Panc1 (cell line): ENCODE results near the gene SLC5A11. TPM values are rescaled to one million over a fixed set of nuclear protein-coding genes. Genes with fewer than 3 reads are reported as not detected.
A peak's percentile ranks its signal among the peaks of the same experiment; 100 is the strongest.
"Not testable (repeated sequence)": the region's sequence is repeated elsewhere in the genome, so short reads cannot be mapped to it uniquely, and the experiment has no call there.

Experiments
- ATAC-seq: fragments of 200-7000 bp; cut with Tn5 transposase; 2 replicates; pipeline ENCODE4 v1.9.1; 2020; ENCODE audit warnings: mild to moderate bottlenecking, moderate library complexity
- BruUV-seq: library from RNA; stranded (reverse); fragments of 400-500 nt; replicated peaks from 2 replicates; lab custom pipeline; 2021; lab: Mats Ljungman, UMichigan
- CTCF ChIA-PET: fragments of 300-600 bp; sonication (Branson Sonifier 250); formaldehyde crosslinking; loops from one replicate; lab custom pipeline; 2022; ENCODE audit warnings: antibody characterized with exemption; lab: Charles Lee
- POLR2A ChIA-PET: fragments of 300-600 bp; sonication (Branson Sonifier 250); formaldehyde crosslinking; loops from one replicate; lab custom pipeline; 2022; ENCODE audit warnings: antibody characterized with exemption; lab: Charles Lee
- DNase-seq: peaks from one replicate; pipeline ENCODE4 v3.0.0-alpha.2; 2010; ENCODE audit warnings: low read depth, low spot score
- H3K27ac ChIP-seq: 2 replicates; pipeline ENCODE4 v1.5.1; 2011; ENCODE audit warnings: mild to moderate bottlenecking, low read length, inconsistent platforms
- H3K27me3 ChIP-seq: fragments of 200-500 bp; sonication (Bioruptor generic); 2 replicates; pipeline ENCODE4 v1.6.0; 2014; ENCODE audit warnings: low read length, inconsistent platforms; ENCODE audit not compliant: control insufficient read depth, insufficient read depth
- H3K36me3 ChIP-seq: fragments of 200-500 bp; sonication (Bioruptor generic); 2 replicates; pipeline ENCODE4 v1.5.1; 2014; ENCODE audit warnings: inconsistent platforms, mild to moderate bottlenecking, low read length, moderate library complexity; ENCODE audit not compliant: control insufficient read depth, insufficient read depth
- H3K4me1 ChIP-seq: 2 replicates; pipeline ENCODE4 v1.5.1; 2011; ENCODE audit warnings: inconsistent platforms, mild to moderate bottlenecking, low read length, moderate library complexity; ENCODE audit not compliant: control insufficient read depth, insufficient read depth
- H3K4me3 ChIP-seq, 2 experiments: 2 replicates each; pipeline ENCODE4 v1.5.1; 2011 to 2012; ENCODE audit warnings: low read depth in 2 of 2, low read length in 2 of 2, mild to moderate bottlenecking in 2 of 2, inconsistent platforms in 1 of 2, moderate library complexity in 1 of 2
- H3K9me3 ChIP-seq: fragments of 200-500 bp; sonication (Bioruptor generic); 2 replicates; pipeline ENCODE4 v1.5.1; 2014; ENCODE audit warnings: low read depth, mild to moderate bottlenecking, inconsistent platforms, low read length, moderate library complexity; ENCODE audit not compliant: control insufficient read depth, insufficient read depth
- CTCF ChIP-seq: fragments of 450-650 bp; IDR thresholded peaks from 2 replicates; pipeline ENCODE4 v1.5.1; 2017; ENCODE audit warnings: mild to moderate bottlenecking
- POLR2AphosphoS5 ChIP-seq: IDR thresholded peaks from 2 replicates; pipeline ENCODE4 v1.6.1; 2012; ENCODE audit warnings: mild to moderate bottlenecking, low read depth, low read length, moderate library complexity
- SIN3A ChIP-seq: IDR thresholded peaks from 2 replicates; pipeline ENCODE4 v1.6.1; 2012; ENCODE audit warnings: low read depth, mild to moderate bottlenecking, low read length, moderate library complexity, borderline replicate concordance; ENCODE audit not compliant: insufficient read depth
- TCF7L2 ChIP-seq: IDR thresholded peaks from 2 replicates; pipeline ENCODE4 v1.6.1; 2011; ENCODE audit warnings: mild to moderate bottlenecking, low read depth, low read length, inconsistent platforms
- in situ Hi-C: cut with HindIII; loops from 2 replicates; pipeline ENCODE4 v1.10.0; 2016; ENCODE audit warnings: low sequenced_read_pairs, low pct_unique_long_range_greater_than_20kb
- intact Hi-C: fragments of 100-400 bp; cut with micrococcal nuclease; formaldehyde crosslinking; loops from one replicate; pipeline ENCODE4 v1.10.0; 2022; ENCODE audit not compliant: unreplicated experiment
- total RNA-seq: library from RNA; stranded (reverse); gene quantifications from one replicate; pipeline ENCODE4 v1.2.1, GENCODE V29; 2021; ENCODE audit not compliant: unreplicated experiment
- TF ChIP-seq, protein P1 (sequence below), 2 experiments: IDR thresholded peaks; 2 replicates each; pipeline ENCODE4 v1.6.1; 2011 to 2012; ENCODE audit warnings: low read depth in 2 of 2, control low read depth in 1 of 2, low read length in 1 of 2, mild to moderate bottlenecking in 1 of 2, moderate library complexity in 1 of 2; ENCODE audit not compliant: insufficient read depth in 1 of 2

SLC5A11 gene
- total RNA-seq, 1 experiment from 2014 or later, result 0.13 TPM

GRCh38 chr16:24854607-24855171, 8.9 kb downstream of the SLC5A11 start:
- ATAC-seq, result no peak
- POLR2A ChIA-PET, result no interaction called here
- no peak for TF ChIP-seq CTCF
- TF ChIP-seq, protein P1, sequence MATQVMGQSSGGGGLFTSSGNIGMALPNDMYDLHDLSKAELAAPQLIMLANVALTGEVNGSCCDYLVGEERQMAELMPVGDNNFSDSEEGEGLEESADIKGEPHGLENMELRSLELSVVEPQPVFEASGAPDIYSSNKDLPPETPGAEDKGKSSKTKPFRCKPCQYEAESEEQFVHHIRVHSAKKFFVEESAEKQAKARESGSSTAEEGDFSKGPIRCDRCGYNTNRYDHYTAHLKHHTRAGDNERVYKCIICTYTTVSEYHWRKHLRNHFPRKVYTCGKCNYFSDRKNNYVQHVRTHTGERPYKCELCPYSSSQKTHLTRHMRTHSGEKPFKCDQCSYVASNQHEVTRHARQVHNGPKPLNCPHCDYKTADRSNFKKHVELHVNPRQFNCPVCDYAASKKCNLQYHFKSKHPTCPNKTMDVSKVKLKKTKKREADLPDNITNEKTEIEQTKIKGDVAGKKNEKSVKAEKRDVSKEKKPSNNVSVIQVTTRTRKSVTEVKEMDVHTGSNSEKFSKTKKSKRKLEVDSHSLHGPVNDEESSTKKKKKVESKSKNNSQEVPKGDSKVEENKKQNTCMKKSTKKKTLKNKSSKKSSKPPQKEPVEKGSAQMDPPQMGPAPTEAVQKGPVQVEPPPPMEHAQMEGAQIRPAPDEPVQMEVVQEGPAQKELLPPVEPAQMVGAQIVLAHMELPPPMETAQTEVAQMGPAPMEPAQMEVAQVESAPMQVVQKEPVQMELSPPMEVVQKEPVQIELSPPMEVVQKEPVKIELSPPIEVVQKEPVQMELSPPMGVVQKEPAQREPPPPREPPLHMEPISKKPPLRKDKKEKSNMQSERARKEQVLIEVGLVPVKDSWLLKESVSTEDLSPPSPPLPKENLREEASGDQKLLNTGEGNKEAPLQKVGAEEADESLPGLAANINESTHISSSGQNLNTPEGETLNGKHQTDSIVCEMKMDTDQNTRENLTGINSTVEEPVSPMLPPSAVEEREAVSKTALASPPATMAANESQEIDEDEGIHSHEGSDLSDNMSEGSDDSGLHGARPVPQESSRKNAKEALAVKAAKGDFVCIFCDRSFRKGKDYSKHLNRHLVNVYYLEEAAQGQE (IDR thresholded peaks at IDR 0.05; ENCODE audit: insufficient read depth in 1 of 2, low read depth in 2 of 2, low read length in 1 of 2), result no peak
- no peak for TF ChIP-seq SIN3A
- no peak for TF ChIP-seq POLR2AphosphoS5
- TF ChIP-seq TCF7L2, result no peak
- no peaks in the 10 kb centered on the region for H3K9me3 ChIP-seq
- no peak for DNase-seq
- H3K36me3 ChIP-seq, result no peaks in the 10 kb centered on the region
- in situ Hi-C loops (no loop called here), intact Hi-C loops (no loop called here)
- no peaks in the 10 kb centered on the region for H3K27me3 ChIP-seq
- CTCF ChIA-PET, result no interaction called here
- peaks cover 32% of the 10 kb centered on the region for H3K4me1 ChIP-seq
- no peak overlapping the region for H3K4me3 ChIP-seq
- H3K27ac ChIP-seq, result peak overlapping the region; percentile 1; the same call in 1 of the 2 replicates
- no TSS peak for BruUV-seq

GRCh38 chr16:24855678-24856077, 9.9 kb downstream of the SLC5A11 start:
- DNase-seq, result peak; percentile 77
- ChIA-PET CTCF (no interaction called here), POLR2A (no interaction called here)
- TF ChIP-seq, protein P1 (IDR thresholded peaks at IDR 0.05; ENCODE audit: insufficient read depth in 1 of 2, low read depth in 2 of 2, low read length in 1 of 2), result no peak
- no peak for TF ChIP-seq CTCF
- peak; percentile 26; the same call in 1 of the 2 replicates for TF ChIP-seq POLR2AphosphoS5
- no peak for TF ChIP-seq TCF7L2
- Histone ChIP-seq H3K4me1 (peaks cover 32% of the 10 kb centered on the region), H3K27ac (peak overlapping the region; percentile 60; the same call in 1 of the 2 replicates), H3K4me3 (no peak overlapping the region), H3K27me3 (no peaks in the 10 kb centered on the region), H3K36me3 (no peaks in the 10 kb centered on the region), H3K9me3 (no peaks in the 10 kb centered on the region)
- no TSS peak for BruUV-seq
- in situ Hi-C loops, result no loop called here
- ATAC-seq, result peak; percentile 29
- intact Hi-C loops, result no loop called here

DNA sequence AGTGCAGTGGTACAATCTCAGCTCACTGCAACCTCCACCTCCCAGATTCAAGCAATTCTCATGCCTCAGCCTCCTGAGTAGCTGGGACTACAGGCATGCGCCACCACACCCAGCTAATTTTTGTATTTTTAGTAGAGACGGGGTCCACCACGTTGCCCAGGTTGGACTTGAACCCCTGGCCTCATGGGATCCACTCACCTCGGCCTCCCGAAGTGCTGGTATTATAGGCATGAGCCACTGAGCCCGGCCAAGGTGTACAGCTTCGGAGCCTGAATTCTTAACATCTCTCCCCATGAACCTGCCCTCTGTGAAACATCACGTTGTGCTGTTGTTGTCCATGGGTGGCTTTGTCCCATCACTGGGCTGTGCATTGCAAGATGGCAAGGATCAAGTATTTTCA, 11.1 kb downstream of the SLC5A11 start:
- peaks cover 25% of the 10 kb centered on the region for H3K4me1 ChIP-seq

More for the DNA sequence above, 11.1 kb downstream of the SLC5A11 start:
- H3K27ac ChIP-seq, ATAC-seq, H3K4me3 ChIP-seq, H3K27me3 ChIP-seq, intact Hi-C loops, DNase-seq, BruUV-seq, in situ Hi-C loops, CTCF ChIA-PET, H3K9me3 ChIP-seq, H3K36me3 ChIP-seq: not testable (repeated sequence)
- POLR2A ChIA-PET, result interaction anchor here (0.6 kb wide), 1 partner anchor 217 kb away, joined by 6 read pairs; no protein-coding TSS in a partner anchor
